Stimulated activated CD8-positive, alpha-beta memory T cell treated with anti-CD3 and anti-CD28 coated beads, Interleukin-15, amount 100 ng/mL, for 4 hours (primary cell): ENCODE data around the gene KPNA3.
"Not testable (repeated sequence)": the region's sequence is repeated elsewhere in the genome, so short reads cannot be mapped to it uniquely, and the experiment has no call there.

Experiments used
- DNase-seq, 2 donors: peaks; one replicate each; pipeline ENCODE4 v3.0.0-alpha.2; 2020; ENCODE audit warnings: low read depth in 2 of 2

The KPNA3 gene

GRCh38 chr13:49792550-49793324 is at the start of gene KPNA3:
TSS of gene KPNA3 (minus strand) at chr13:49792682. CDS start at chr13:49792506, 176 bp downstream.
- DNase-seq: peak; percentile 92

- no peak for DNase-seq
Measured at GRCh38 chr13:49841964-49842363, 49.5 kb upstream of the KPNA3 start.

- DNase-seq: no peak
Measured at GRCh38 chr13:49840675-49841074, 48.2 kb upstream of the KPNA3 start.

GRCh38 chr13:49840266-49840665 is 47.8 kb upstream of the KPNA3 start:
- DNase-seq: no peak

GRCh38 chr13:49838989-49839388 is 46.5 kb upstream of the KPNA3 start:
- DNase-seq: no peak

GRCh38 chr13:49836516-49836915 is 44.0 kb upstream of the KPNA3 start:
- no peak for DNase-seq

GRCh38 chr13:49833402-49833801 is 40.9 kb upstream of the KPNA3 start:
- DNase-seq: no peak

- DNase-seq: no peak
Measured at GRCh38 chr13:49831455-49831854, 39.0 kb upstream of the KPNA3 start.

GRCh38 chr13:49830721-49831120 is 38.2 kb upstream of the KPNA3 start:
- no peak for DNase-seq

- no peak for DNase-seq
Measured at GRCh38 chr13:49829715-49830114, 37.2 kb upstream of the KPNA3 start.

- no peak for DNase-seq
Measured at GRCh38 chr13:49828453-49828852, 36.0 kb upstream of the KPNA3 start.

GRCh38 chr13:49827891-49828290 is 35.4 kb upstream of the KPNA3 start:
- no peak for DNase-seq

GRCh38 chr13:49827336-49827735 is 34.9 kb upstream of the KPNA3 start:
- no peak for DNase-seq

- no peak for DNase-seq
Measured at GRCh38 chr13:49821216-49822009, 28.9 kb upstream of the KPNA3 start.

GRCh38 chr13:49820591-49821215 is 28.2 kb upstream of the KPNA3 start:
- DNase-seq: no peak

- not testable (repeated sequence) for DNase-seq
Measured at GRCh38 chr13:49816047-49816446, 23.6 kb upstream of the KPNA3 start.

- DNase-seq: no peak
Measured at GRCh38 chr13:49814551-49815270, 22.2 kb upstream of the KPNA3 start.

GRCh38 chr13:49812812-49813211 is 20.3 kb upstream of the KPNA3 start:
- no peak for DNase-seq

GRCh38 chr13:49811527-49811908 is 19.0 kb upstream of the KPNA3 start:
- DNase-seq: no peak

GRCh38 chr13:49810567-49811526 is 18.4 kb upstream of the KPNA3 start:
- DNase-seq: no peak

GRCh38 chr13:49807681-49808080 is 15.2 kb upstream of the KPNA3 start:
- no peak for DNase-seq
